Neutrophil (primary cell): ENCODE measurements around the gene CACNA2D3.

Experiments used
- H3K27ac ChIP-seq: fragments of 200-600 bp; sonication (generic); 2 replicates; pipeline ENCODE4 v1.5.1; 2016; ENCODE audit warnings: mild to moderate bottlenecking, moderate library complexity
- H3K27me3 ChIP-seq: fragments of 200-600 bp; sonication (generic); 2 replicates; pipeline ENCODE4 v1.6.0; 2016; ENCODE audit warnings: mild to moderate bottlenecking
- H3K36me3 ChIP-seq: fragments of 200-600 bp; sonication (generic); 2 replicates; pipeline ENCODE4 v1.5.1; 2017
- H3K4me1 ChIP-seq, 2 experiments: fragments of 200-600 bp in 1 of 2; sonication (generic) in 1 of 2; 1 replicate in 1 of 2; 2 replicates in 1 of 2; pipeline versions ENCODE4 v1.5.1 to v1.6.1; 2013 to 2016; ENCODE audit warnings: low read depth in 1 of 2, low read length in 1 of 2, mild to moderate bottlenecking in 1 of 2, moderate library complexity in 1 of 2; ENCODE audit not compliant: control insufficient read depth in 1 of 2, insufficient read depth in 1 of 2
- H3K4me3 ChIP-seq, 2 experiments: fragments of 200-600 bp in 1 of 2; sonication (generic) in 1 of 2; 1 replicate in 1 of 2; 2 replicates in 1 of 2; pipeline ENCODE4 v1.5.1; 2013 to 2016; ENCODE audit warnings: low read depth in 1 of 2, low read length in 1 of 2, mild to moderate bottlenecking in 1 of 2, moderate library complexity in 1 of 2
- H3K9me3 ChIP-seq: fragments of 200-600 bp; sonication (generic); 2 replicates; pipeline ENCODE4 v1.5.1; 2016
- TF ChIP-seq, protein P1 (sequence below): fragments of 200-600 bp; sonication (generic); IDR thresholded peaks from 2 replicates; pipeline ENCODE4 v1.5.1; 2016; ENCODE audit warnings: antibody characterized with exemption

CACNA2D3 gene

DNA sequence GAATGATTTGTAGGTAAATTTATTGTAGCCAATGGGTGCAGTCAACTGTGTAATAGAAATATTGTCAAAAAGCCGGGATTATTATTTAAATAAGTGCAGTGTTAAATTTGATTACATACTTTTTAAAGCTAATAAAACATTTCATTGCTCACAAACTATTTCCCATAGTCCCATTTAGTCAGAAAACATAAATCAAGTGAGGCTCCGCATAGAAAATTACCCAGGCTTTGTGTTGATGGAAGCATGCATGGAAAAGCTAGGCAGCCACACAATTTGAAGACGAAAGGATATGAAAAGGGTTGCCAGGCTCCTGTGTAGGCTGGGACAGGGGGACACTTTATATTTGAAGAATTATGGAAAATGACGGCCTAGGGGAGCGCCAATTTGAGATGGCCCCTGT is 723.2 kb downstream of the CACNA2D3 start:
- no peaks in the 10 kb centered on the region for H3K36me3 ChIP-seq
- no peaks in the 10 kb centered on the region for H3K9me3 ChIP-seq
- no peaks in the 10 kb centered on the region for H3K4me1 ChIP-seq
- TF ChIP-seq, protein P1, sequence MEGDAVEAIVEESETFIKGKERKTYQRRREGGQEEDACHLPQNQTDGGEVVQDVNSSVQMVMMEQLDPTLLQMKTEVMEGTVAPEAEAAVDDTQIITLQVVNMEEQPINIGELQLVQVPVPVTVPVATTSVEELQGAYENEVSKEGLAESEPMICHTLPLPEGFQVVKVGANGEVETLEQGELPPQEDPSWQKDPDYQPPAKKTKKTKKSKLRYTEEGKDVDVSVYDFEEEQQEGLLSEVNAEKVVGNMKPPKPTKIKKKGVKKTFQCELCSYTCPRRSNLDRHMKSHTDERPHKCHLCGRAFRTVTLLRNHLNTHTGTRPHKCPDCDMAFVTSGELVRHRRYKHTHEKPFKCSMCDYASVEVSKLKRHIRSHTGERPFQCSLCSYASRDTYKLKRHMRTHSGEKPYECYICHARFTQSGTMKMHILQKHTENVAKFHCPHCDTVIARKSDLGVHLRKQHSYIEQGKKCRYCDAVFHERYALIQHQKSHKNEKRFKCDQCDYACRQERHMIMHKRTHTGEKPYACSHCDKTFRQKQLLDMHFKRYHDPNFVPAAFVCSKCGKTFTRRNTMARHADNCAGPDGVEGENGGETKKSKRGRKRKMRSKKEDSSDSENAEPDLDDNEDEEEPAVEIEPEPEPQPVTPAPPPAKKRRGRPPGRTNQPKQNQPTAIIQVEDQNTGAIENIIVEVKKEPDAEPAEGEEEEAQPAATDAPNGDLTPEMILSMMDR: no peak
- H3K4me3 ChIP-seq: no peak overlapping the region
- no peaks in the 10 kb centered on the region for H3K27me3 ChIP-seq
- no peak overlapping the region for H3K27ac ChIP-seq

DNA sequence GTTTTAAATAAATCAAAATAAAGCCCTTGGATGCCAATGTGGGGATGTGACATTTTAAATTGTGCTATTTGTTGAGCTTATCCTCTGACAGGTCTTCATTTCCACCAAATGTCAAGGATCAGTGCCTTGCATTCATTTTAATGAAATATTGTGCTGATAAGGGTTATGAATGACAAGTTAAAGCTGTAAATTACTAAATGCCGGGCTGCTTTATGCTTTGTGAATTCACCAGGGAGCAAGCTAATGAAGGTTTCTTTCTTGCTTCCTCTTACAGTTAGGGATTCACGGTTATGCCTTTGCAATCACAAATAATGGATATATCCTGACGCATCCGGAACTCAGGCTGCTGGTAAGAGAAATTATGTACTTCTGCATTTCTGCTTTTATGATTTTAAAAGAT is 723.8 kb downstream of the CACNA2D3 start:
- TF ChIP-seq, protein P1: no peak
- H3K36me3 ChIP-seq: no peaks in the 10 kb centered on the region
- H3K4me3 ChIP-seq: no peak overlapping the region
- H3K27me3 ChIP-seq: no peaks in the 10 kb centered on the region
- no peaks in the 10 kb centered on the region for H3K4me1 ChIP-seq
- H3K9me3 ChIP-seq: no peaks in the 10 kb centered on the region
- no peak overlapping the region for H3K27ac ChIP-seq

DNA sequence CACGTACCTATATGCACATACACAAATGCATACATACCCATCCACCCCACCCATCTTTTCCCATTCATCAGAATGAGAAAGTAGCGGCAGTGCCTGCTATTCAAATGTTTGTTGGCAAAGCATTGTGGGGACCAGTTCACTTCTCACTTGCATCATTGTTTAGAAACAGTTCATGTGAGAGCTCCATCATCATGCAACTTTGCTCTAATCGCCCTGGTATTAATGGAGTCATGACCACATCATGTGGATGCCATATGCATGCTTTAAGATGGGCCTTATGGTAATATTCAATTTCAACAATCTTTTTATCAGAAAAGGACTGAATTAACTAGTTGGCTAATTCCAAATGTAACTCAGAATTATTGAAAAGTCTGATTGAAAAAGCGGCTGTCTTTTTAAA is 725.0 kb downstream of the CACNA2D3 start:
- H3K27ac ChIP-seq: no peak overlapping the region
- H3K9me3 ChIP-seq: no peaks in the 10 kb centered on the region
- TF ChIP-seq, protein P1: no peak

DNA sequence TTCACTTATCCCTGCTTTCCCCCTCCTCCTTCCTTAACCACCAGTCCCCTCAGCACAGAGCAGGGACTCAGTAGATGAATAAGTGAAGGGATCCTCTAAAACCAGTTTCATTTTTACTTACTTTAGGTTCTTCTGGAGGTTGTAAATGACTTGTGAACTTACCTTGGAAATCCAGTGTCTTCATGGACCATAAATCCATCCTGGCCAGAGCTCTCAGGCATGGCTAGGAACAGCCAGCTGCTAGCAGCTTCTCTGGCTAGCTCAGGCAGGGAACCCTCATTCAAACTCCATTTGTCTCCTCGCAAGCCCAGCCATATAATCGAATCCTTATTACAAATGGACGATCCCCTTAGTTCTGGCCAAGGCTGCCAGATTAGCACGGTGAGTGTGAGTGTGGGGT is 727.0 kb downstream of the CACNA2D3 start:
- H3K27ac ChIP-seq: no peak overlapping the region
- TF ChIP-seq, protein P1: no peak
- H3K4me1 ChIP-seq: no peaks in the 10 kb centered on the region
- no peak overlapping the region for H3K4me3 ChIP-seq
- H3K9me3 ChIP-seq: no peaks in the 10 kb centered on the region
- no peaks in the 10 kb centered on the region for H3K36me3 ChIP-seq
- no peaks in the 10 kb centered on the region for H3K27me3 ChIP-seq

More for the DNA sequence above, 725.0 kb downstream of the CACNA2D3 start:
- no peaks in the 10 kb centered on the region for H3K4me1 ChIP-seq
- H3K27me3 ChIP-seq: no peaks in the 10 kb centered on the region
- no peak overlapping the region for H3K4me3 ChIP-seq
- no peaks in the 10 kb centered on the region for H3K36me3 ChIP-seq

DNA sequence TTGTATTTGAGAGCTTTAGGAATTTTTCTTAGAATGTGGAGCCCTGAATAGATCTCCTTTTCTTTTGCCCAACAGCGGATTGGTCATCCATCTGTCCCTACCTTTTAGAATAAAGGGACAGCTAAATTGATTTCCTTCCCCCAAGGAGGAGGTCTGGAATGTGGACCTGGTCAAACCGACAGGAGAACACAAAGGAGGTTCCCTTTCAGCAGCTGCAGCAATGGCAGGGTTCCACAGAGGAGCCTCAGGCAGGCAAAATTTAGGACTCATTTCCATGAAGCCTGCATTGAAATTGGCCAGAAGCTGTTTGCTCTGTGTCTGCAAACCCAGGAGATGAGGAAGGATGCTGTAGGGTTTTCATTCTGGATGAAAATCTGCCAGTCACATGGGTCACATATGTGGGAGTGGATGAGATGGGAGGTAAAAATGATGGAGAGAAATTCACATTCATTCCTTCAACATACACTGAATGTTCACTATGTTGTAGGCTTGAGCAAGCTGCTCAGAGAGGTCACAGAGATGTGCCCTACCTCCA is 728.2 kb downstream of the CACNA2D3 start:
- Histone ChIP-seq H3K27me3 (no peaks in the 10 kb centered on the region), H3K9me3 (no peaks in the 10 kb centered on the region), H3K4me3 (no peak overlapping the region), H3K27ac (no peak overlapping the region), H3K4me1 (no peaks in the 10 kb centered on the region), H3K36me3 (no peaks in the 10 kb centered on the region)
- TF ChIP-seq, protein P1: no peak
